Mucosa of descending colon (tissue), 3 donors: Measurements from ENCODE around the gene PAK6. TPM values are rescaled to one million over a fixed set of nuclear protein-coding genes. Genes with fewer than 3 reads are reported as not detected.

Source experiments
- ATAC-seq: fragments of 200-7000 bp; cut with Tn5 transposase; one replicate; pipeline ENCODE4 v1.9.1; 2020; ENCODE audit warnings: mild to moderate bottlenecking, moderate library complexity
- DNase-seq, 3 donors: peaks; one replicate each; pipeline ENCODE4 v3.0.0-alpha.2; 2020
- H3K36me3 ChIP-seq: fragments of 200-600 bp; one replicate; pipeline ENCODE4 v1.8.0; 2021; ENCODE audit warnings: low read depth, mild to moderate bottlenecking
- H3K4me1 ChIP-seq: fragments of 200-600 bp; one replicate; pipeline ENCODE4 v1.8.0; 2021; ENCODE audit warnings: low read depth, mild to moderate bottlenecking
- H3K4me3 ChIP-seq: fragments of 200-600 bp; one replicate; pipeline ENCODE4 v1.8.0; 2021; ENCODE audit warnings: mild to moderate bottlenecking
- H3K9me3 ChIP-seq: fragments of 200-600 bp; one replicate; pipeline ENCODE4 v1.8.0; 2021; ENCODE audit warnings: mild to moderate bottlenecking
- intact Hi-C, 2 donors: fragments of 100-400 bp; cut with DNase I in 1 of 2; cut with micrococcal nuclease in 1 of 2; formaldehyde crosslinking; loops; one replicate each; pipeline versions ENCODE4 v1.11.0 to v1.11.1; 2022; cut with DNase I, micrococcal nuclease
- total RNA-seq, 3 donors: library from RNA; stranded (reverse); fragmentation: NEBNext Ultra II Directional in 2 of 3; extraction: Animal tissue kit (Norgen Biotek cat#: 25700) in 2 of 3; gene quantifications; one replicate each; pipeline versions ENCODE4 v1.2.1 to v1.2.4, GENCODE V29; 2021 to 2023
- TF ChIP-seq, protein P1 (sequence below): fragments of 200-600 bp; IDR thresholded peaks from one replicate; pipeline ENCODE4 v1.8.0; 2022; ENCODE audit warnings: antibody characterized with exemption, mild to moderate bottlenecking
- donor health status: DM: no; HTN: no; CAD: no; lungs with moderate emphysema.
- donor health status: DM: no; HTN: no; CAD: no.
- donor health status: DM: no; HTN: yes; CAD: no.

PAK6 gene
- total RNA-seq, 3 donors from 2014 or later, result 0.98 to 3.1 (median 2.7) TPM

DNA sequence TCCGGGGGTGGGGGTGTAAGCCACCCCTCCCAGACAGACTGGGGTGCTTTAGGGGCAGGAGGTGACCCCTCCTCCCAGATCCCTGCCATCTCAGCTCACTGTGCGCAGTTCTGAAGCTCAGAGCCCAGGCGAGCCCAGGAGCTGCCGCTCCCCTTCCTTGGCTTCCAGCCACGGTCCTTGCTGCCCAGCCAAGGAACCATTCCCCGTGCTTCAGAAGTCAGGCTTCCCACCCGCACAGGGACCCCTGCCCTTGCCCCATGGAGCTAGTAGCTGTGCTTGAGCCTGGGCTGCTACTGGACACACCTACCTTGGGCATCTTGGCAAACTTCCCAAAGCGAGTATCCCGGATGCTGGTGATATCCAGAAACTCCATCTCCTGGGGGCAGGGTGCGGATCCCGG, 64.1 kb downstream of the PAK6 start:
- Histone ChIP-seq H3K4me3 (no peak overlapping the region), H3K9me3 (peaks cover 2% of the 10 kb centered on the region), H3K4me1 (no peaks in the 10 kb centered on the region), H3K36me3 (no peaks in the 10 kb centered on the region)
- ATAC-seq (no peak), DNase-seq (peak in 1 of 3 donors; percentile 22)
- TF ChIP-seq, protein P1, sequence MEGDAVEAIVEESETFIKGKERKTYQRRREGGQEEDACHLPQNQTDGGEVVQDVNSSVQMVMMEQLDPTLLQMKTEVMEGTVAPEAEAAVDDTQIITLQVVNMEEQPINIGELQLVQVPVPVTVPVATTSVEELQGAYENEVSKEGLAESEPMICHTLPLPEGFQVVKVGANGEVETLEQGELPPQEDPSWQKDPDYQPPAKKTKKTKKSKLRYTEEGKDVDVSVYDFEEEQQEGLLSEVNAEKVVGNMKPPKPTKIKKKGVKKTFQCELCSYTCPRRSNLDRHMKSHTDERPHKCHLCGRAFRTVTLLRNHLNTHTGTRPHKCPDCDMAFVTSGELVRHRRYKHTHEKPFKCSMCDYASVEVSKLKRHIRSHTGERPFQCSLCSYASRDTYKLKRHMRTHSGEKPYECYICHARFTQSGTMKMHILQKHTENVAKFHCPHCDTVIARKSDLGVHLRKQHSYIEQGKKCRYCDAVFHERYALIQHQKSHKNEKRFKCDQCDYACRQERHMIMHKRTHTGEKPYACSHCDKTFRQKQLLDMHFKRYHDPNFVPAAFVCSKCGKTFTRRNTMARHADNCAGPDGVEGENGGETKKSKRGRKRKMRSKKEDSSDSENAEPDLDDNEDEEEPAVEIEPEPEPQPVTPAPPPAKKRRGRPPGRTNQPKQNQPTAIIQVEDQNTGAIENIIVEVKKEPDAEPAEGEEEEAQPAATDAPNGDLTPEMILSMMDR, result no peak
- intact Hi-C loops, result no loop called here

DNA sequence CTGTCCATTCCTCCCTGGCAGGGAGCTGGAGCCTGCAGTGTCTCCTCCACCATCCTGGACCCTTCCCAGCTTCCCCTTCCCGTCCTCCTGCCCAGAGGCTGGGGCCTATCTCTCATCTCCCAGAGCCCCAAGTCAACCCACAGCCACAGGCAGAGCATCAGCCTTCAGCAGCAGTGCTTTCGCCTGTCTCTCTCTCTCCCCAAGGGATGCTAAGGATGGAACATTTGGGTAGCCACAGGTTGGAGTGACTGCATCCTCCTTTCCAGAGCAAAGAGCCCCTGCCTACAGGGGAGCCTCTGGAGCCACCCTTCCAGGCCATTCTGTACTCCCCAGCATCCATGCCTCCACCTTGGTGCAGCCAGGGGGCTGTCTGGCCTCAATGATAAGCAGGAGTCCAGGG, 64.7 kb downstream of the PAK6 start:
- TF ChIP-seq, protein P1, result no peak
- H3K36me3 ChIP-seq, result no peaks in the 10 kb centered on the region
- no peaks in the 10 kb centered on the region for H3K4me1 ChIP-seq
- peak in 1 of 3 donors; percentile 12 for DNase-seq
- ATAC-seq, result no peak
- intact Hi-C loops, result no loop called here
- H3K9me3 ChIP-seq, result peaks cover 2% of the 10 kb centered on the region
- H3K4me3 ChIP-seq, result no peak overlapping the region

DNA sequence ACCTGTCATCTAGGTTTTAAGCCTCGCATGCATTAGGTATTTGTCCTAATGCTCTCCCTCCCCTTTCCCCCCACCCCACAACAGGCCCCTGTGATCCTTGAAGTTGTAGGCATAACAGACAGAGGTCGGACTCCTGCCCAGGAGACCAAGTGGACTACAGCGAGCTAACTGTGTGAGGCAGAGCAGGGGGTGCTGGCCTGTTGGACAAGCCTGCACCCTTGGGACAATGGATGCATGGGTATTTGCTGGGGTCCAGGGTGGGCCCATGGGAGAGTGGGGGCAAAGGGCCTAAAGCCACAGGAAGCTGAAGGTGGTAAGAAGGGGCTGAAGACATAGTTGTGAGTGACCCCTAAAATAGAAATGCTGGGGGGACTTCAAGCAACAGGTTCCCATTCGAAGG, 66.4 kb downstream of the PAK6 start:
- Histone ChIP-seq H3K4me3 (no peak overlapping the region), H3K9me3 (peaks cover 1% of the 10 kb centered on the region), H3K36me3 (no peaks in the 10 kb centered on the region), H3K4me1 (no peaks in the 10 kb centered on the region)
- TF ChIP-seq, protein P1, result no peak
- ATAC-seq, result no peak
- no peak for DNase-seq
- intact Hi-C loops, result no loop called here

DNA sequence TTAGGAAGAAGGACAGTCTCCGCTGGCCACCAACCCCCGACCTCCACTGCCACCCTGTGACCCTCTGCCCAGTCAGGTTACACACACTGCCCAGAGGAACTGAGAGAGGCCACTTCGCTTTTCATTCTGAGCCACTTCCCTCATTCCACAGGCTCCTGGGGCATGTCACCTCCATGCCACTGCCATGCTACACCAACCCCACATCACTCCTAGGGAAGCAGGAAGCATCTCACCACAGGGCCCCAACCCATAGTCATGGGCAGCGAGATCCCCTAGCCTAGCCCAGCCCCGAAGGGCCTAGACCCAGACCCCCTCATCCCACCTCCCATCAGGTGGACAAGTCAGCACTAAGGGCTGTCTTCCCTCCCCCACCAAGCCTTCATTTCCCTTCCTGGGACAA, 67.5 kb downstream of the PAK6 start:
- TF ChIP-seq, protein P1, result no peak
- no peak overlapping the region for H3K4me3 ChIP-seq
- intact Hi-C loops, result no loop called here
- no peaks in the 10 kb centered on the region for H3K36me3 ChIP-seq
- ATAC-seq (no peak), DNase-seq (peak in 1 of 3 donors; percentile 20)
- H3K4me1 ChIP-seq, result no peaks in the 10 kb centered on the region
- H3K9me3 ChIP-seq, result no peaks in the 10 kb centered on the region

DNA sequence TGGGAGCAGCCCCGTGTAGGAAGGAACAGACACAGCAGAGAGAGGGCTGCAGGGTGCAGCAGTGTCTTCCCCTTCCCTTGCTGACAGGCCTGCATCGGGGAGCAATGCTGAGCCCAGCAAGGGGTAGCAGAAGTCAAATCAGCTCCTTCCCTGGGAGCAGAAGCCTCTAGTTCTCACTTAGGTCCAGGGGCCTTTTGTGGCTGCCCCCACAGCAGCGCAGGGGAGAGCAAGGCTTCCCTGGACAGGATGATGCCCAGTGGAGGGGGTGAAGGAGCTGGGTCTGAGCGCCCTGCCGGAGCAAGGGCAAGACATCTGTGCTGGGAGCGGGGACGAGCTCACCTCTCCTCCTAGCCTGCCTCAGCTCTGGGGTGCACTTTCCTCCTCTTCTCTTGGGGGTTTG, 68.0 kb downstream of the PAK6 start:
- Histone ChIP-seq H3K9me3 (no peaks in the 10 kb centered on the region), H3K36me3 (no peaks in the 10 kb centered on the region), H3K4me1 (no peaks in the 10 kb centered on the region), H3K4me3 (no peak overlapping the region)
- ATAC-seq, result peak; percentile 16
- TF ChIP-seq, protein P1, result no peak
- intact Hi-C loops, result no loop called here
- peak in 1 of 3 donors; percentile 33 for DNase-seq
